Dermis blood vessel endothelial cell (primary cell): Measurements from ENCODE around the gene WNK2. TPM values are rescaled to one million over a fixed set of nuclear protein-coding genes. Genes with fewer than 3 reads are reported as not detected.
"Not testable (repeated sequence)": the region's sequence is repeated elsewhere in the genome, so short reads cannot be mapped to it uniquely, and the experiment has no call there.

Experiments used
- DNase-seq: peaks from one replicate; pipeline ENCODE4 v3.0.0; 2010
- total RNA-seq: library from RNA; depleted of rRNA; stranded (reverse); fragments of >200 nt; gene quantifications from 2 replicates; pipeline ENCODE4 v1.2.3, GENCODE V29; 2014

Gene WNK2
- total RNA-seq, 1 donor from 2014 or later, result not detected

GRCh38 chr9:93238953-93239925, 55.3 kb downstream of the WNK2 start:
- no peak for DNase-seq

GRCh38 chr9:93240891-93241334, 57.0 kb downstream of the WNK2 start:
- no peak for DNase-seq

- no peak for DNase-seq
These were observed 59.2 kb downstream of the WNK2 start for GRCh38 chr9:93243112-93243511.

- no peak for DNase-seq
These were observed 60.2 kb downstream of the WNK2 start for GRCh38 chr9:93244101-93244500.

- DNase-seq, result no peak
These were observed 60.8 kb downstream of the WNK2 start for GRCh38 chr9:93244510-93245436.

- no peak for DNase-seq
These were observed 61.6 kb downstream of the WNK2 start for GRCh38 chr9:93245437-93245970.

- no peak for DNase-seq
These were observed 62.2 kb downstream of the WNK2 start for GRCh38 chr9:93246111-93246510.

- DNase-seq, result no peak
These were observed 62.6 kb downstream of the WNK2 start for GRCh38 chr9:93246526-93246925.

- DNase-seq, result no peak
These were observed 63.3 kb downstream of the WNK2 start for GRCh38 chr9:93247099-93247865.

GRCh38 chr9:93247892-93248291, 64.0 kb downstream of the WNK2 start:
- no peak for DNase-seq

- DNase-seq, result no peak
These were observed 64.6 kb downstream of the WNK2 start for GRCh38 chr9:93248386-93249040.

GRCh38 chr9:93250185-93250584, 66.2 kb downstream of the WNK2 start:
- DNase-seq, result no peak

GRCh38 chr9:93251309-93251708, 67.4 kb downstream of the WNK2 start:
- not testable (repeated sequence) for DNase-seq

GRCh38 chr9:93252116-93252780, 68.3 kb downstream of the WNK2 start:
- DNase-seq, result no peak

GRCh38 chr9:93252781-93253530, 69.0 kb downstream of the WNK2 start:
- DNase-seq, result no peak

- DNase-seq, result no peak
These were observed 69.7 kb downstream of the WNK2 start for GRCh38 chr9:93253633-93254032.

- DNase-seq, result no peak
These were observed 70.1 kb downstream of the WNK2 start for GRCh38 chr9:93254061-93254481.

- no peak for DNase-seq
These were observed 71.0 kb downstream of the WNK2 start for GRCh38 chr9:93254806-93255493.

- no peak for DNase-seq
These were observed 71.5 kb downstream of the WNK2 start for GRCh38 chr9:93255494-93255867.
